Activated CD4-positive, CD25-positive, alpha-beta regulatory T cell treated with anti-CD3 and anti-CD28 coated beads, Interleukin-2, amount 50 U/mL, for 16 hours (primary cell): ENCODE measurements around the gene DENND1A.
"Not testable (repeated sequence)": the region's sequence is repeated elsewhere in the genome, so short reads cannot be mapped to it uniquely, and the experiment has no call there.

Experiments used
- DNase-seq: peaks from one replicate; pipeline ENCODE4 v3.0.0-alpha.2; 2020; ENCODE audit warnings: low read depth, low spot score

DENND1A gene

GRCh38 chr9:123922431-123922830 lies 7.5 kb downstream of the DENND1A start:
- DNase-seq: no peak

- DNase-seq: no peak
These were observed 15.3 kb downstream of the DENND1A start for GRCh38 chr9:123914517-123915196.

GRCh38 chr9:123912167-123912897 lies 17.6 kb downstream of the DENND1A start:
- no peak for DNase-seq

GRCh38 chr9:123911024-123911423 lies 18.9 kb downstream of the DENND1A start:
- no peak for DNase-seq

- not testable (repeated sequence) for DNase-seq
These were observed 20.7 kb downstream of the DENND1A start for GRCh38 chr9:123909192-123909591.

- DNase-seq: not testable (repeated sequence)
These were observed 26.4 kb downstream of the DENND1A start for GRCh38 chr9:123903550-123903949.

- no peak for DNase-seq
These were observed 35.1 kb downstream of the DENND1A start for GRCh38 chr9:123894822-123895221.

GRCh38 chr9:123893831-123894460 lies 36.0 kb downstream of the DENND1A start:
- DNase-seq: no peak

- no peak for DNase-seq
These were observed 36.8 kb downstream of the DENND1A start for GRCh38 chr9:123893115-123893514.

- DNase-seq: no peak
These were observed 42.1 kb downstream of the DENND1A start for GRCh38 chr9:123887837-123888236.

- not testable (repeated sequence) for DNase-seq
These were observed 44.1 kb downstream of the DENND1A start for GRCh38 chr9:123885834-123886233.

GRCh38 chr9:123883634-123884033 lies 46.3 kb downstream of the DENND1A start:
- DNase-seq: no peak

- no peak for DNase-seq
These were observed 48.3 kb downstream of the DENND1A start for GRCh38 chr9:123881604-123882003.

- no peak for DNase-seq
These were observed 49.5 kb downstream of the DENND1A start for GRCh38 chr9:123880420-123880819.

GRCh38 chr9:123876750-123877149 lies 53.2 kb downstream of the DENND1A start:
- DNase-seq: no peak

- DNase-seq: no peak
These were observed 57.2 kb downstream of the DENND1A start for GRCh38 chr9:123872710-123873109.

GRCh38 chr9:123871781-123872180 lies 58.1 kb downstream of the DENND1A start:
- DNase-seq: no peak

GRCh38 chr9:123868002-123868401 lies 61.9 kb downstream of the DENND1A start:
- no peak for DNase-seq

GRCh38 chr9:123867034-123867433 lies 62.9 kb downstream of the DENND1A start:
- no peak for DNase-seq

GRCh38 chr9:123866497-123866896 lies 63.4 kb downstream of the DENND1A start:
- DNase-seq: no peak

- no peak for DNase-seq
These were observed 64.5 kb downstream of the DENND1A start for GRCh38 chr9:123865226-123866000.

- no peak for DNase-seq
These were observed 65.7 kb downstream of the DENND1A start for GRCh38 chr9:123864251-123864650.
